WI38 (cell line): ENCODE results near the gene RNF144B.

Experiments used
- H3K4me3 ChIP-seq: 2 replicates; pipeline ENCODE4 v1.5.1; 2011; ENCODE audit warnings: low read depth, mild to moderate bottlenecking, control low read depth, low read length
- TF ChIP-seq, protein P1 (sequence below): IDR thresholded peaks from 2 replicates; pipeline ENCODE4 v1.5.1; 2012; ENCODE audit warnings: low read depth, mild to moderate bottlenecking, control low read depth, low read length

RNF144B gene

DNA sequence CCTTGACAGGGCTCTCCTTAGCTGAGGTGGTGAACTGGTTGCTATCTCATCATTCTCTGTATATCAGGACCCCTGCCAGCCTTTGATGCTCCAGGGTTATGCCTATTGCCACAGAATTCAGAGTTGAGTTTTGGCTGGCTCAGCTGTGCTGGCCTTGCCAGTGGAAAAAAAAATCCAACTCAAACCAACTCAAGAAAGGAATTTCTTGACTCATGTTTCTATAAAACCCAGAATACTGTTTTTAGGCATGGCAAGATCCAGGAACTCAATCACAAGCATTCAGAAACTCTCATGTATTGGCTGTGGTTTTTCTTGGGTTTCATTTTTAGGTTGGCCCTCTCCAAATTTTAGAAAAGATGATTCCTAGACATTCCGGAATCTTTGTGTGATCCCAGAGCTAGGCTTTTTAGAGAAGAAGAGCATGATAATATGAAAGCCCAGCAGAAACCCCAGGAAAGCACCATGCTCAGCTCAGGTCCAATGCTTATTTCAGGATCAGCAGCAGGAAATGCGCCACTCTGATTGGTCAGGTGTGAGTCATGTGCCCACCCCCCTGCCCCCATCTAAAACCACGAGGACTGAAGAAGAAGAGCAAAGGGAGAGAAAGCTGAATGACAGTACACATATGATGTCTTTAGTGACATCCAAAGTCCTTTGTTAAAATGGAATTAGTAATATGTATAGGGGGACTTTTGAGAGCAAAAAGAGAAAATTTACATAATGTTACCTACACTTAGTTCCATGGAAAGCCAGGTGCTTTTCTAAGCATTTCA, 122.9 kb downstream of the RNF144B start:
- H3K4me3 ChIP-seq, result no peak overlapping the region
- TF ChIP-seq, protein P1, sequence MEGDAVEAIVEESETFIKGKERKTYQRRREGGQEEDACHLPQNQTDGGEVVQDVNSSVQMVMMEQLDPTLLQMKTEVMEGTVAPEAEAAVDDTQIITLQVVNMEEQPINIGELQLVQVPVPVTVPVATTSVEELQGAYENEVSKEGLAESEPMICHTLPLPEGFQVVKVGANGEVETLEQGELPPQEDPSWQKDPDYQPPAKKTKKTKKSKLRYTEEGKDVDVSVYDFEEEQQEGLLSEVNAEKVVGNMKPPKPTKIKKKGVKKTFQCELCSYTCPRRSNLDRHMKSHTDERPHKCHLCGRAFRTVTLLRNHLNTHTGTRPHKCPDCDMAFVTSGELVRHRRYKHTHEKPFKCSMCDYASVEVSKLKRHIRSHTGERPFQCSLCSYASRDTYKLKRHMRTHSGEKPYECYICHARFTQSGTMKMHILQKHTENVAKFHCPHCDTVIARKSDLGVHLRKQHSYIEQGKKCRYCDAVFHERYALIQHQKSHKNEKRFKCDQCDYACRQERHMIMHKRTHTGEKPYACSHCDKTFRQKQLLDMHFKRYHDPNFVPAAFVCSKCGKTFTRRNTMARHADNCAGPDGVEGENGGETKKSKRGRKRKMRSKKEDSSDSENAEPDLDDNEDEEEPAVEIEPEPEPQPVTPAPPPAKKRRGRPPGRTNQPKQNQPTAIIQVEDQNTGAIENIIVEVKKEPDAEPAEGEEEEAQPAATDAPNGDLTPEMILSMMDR, result no peak

- TF ChIP-seq, protein P1, result no peak
- H3K4me3 ChIP-seq, result no peak overlapping the region
Measured at GRCh38 chr6:18510644-18511033, 123.5 kb downstream of the RNF144B start.

DNA sequence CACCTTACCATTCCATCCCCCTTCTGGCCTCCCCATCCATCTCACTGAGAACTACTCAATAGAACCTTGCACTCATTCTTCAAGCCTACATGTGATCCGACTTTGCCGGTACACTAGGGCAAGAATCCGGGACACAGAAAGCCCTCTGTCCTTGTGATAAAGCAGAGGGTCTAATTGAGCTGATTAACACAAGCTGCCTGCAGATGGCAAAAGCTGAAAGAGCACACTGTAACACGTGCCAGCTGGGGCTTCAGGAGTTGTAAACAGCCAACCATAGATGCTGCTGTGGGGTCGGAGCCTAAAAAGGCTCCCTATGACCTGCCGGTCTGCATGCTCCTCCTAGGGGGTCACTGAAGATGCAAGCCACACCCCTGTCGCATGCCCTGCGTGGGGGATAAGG, 124.1 kb downstream of the RNF144B start:
- TF ChIP-seq, protein P1, result no peak
- H3K4me3 ChIP-seq, result no peak overlapping the region

- TF ChIP-seq, protein P1, result no peak
- no peak overlapping the region for H3K4me3 ChIP-seq
Measured at GRCh38 chr6:18513253-18513798, 126.2 kb downstream of the RNF144B start.

GRCh38 chr6:18514180-18514579, 127.0 kb downstream of the RNF144B start:
- TF ChIP-seq, protein P1, result no peak
- H3K4me3 ChIP-seq, result no peak overlapping the region

GRCh38 chr6:18515767-18516166, 128.6 kb downstream of the RNF144B start:
- TF ChIP-seq, protein P1, result no peak
- H3K4me3 ChIP-seq, result no peak overlapping the region
